HG03135 (cell line): ENCODE data around the gene MMD2.
"Not testable (repeated sequence)": the region's sequence is repeated elsewhere in the genome, so short reads cannot be mapped to it uniquely, and the experiment has no call there.

Source experiments
- ATAC-seq: cut with Tn5 transposase; IDR thresholded peaks from one replicate; pipeline ENCODE4 v1.9.1; 2021; ENCODE audit warnings: mild to moderate bottlenecking, moderate library complexity; ENCODE audit not compliant: unreplicated experiment

MMD2 gene, protein sequence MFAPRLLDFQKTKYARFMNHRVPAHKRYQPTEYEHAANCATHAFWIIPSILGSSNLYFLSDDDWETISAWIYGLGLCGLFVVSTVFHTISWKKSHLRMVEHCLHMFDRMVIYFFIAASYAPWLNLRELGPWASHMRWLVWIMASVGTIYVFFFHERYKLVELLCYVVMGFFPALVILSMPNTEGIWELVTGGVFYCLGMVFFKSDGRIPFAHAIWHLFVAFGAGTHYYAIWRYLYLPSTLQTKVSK

DNA sequence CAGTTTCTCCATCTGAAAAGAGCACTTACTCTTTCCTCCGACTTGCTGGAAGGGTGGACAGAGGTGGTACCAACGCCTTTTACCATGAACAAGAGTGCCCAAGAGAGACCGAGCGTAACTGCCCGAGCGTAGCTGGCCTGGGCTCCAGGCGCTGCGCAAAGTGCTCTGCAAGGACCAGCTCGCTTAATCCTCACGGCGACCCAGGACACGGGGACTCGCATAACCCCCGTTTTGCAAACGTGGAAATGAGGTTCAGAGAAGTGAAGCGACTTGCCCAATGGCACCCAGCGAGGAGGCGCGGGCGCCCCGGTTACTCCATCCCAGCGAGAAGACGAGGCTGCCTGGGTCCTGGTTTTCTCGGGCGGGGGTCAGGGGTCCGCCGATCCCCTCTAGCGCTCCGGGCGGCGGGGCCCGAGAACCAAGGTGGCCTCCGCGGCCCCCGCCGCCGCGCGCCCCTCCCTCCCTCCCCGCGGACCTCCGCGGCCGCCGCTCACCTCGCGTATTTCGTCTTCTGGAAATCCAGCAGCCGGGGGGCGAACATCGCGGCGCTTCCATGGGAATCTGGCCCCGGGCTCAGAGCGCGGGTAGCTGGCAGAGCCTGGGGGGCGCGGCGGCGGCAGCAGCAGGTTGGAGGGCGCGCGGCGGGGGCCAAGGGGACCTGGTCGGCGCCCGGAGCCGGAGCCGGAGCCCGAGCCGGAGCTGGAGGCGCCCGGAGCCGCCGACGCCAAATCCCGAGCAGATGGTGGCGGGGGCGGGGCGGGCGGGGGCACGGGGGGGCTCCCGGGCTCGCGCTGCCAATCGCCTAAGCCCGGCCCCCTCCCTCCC, at the start of gene MMD2:
TSS of gene MMD2 (minus strand) at position 711 of the 825 bp plus-strand sequence. CDS start at position 541, 170 bp downstream.
- ATAC-seq = no peak

DNA sequence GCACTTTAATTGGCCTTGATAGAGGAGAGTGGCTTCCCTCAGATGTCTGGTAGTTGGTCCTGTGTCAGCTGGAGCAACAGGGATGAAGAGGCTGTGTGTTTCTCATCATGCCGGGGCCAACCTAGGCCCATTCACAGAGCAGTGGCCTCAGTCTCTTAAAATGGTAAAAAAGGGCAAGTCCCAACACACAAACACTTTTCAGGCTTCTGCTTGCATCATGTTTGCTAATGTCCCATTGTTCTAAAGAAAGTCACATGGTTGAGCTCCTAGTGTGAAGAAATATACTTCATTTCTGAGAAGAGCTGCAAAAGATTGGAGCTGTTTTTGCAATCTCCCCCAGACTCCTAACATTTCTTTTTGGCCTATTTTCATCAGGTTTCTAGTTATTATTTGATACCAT, 46.1 kb upstream of the MMD2 start:
- no peak for ATAC-seq

DNA sequence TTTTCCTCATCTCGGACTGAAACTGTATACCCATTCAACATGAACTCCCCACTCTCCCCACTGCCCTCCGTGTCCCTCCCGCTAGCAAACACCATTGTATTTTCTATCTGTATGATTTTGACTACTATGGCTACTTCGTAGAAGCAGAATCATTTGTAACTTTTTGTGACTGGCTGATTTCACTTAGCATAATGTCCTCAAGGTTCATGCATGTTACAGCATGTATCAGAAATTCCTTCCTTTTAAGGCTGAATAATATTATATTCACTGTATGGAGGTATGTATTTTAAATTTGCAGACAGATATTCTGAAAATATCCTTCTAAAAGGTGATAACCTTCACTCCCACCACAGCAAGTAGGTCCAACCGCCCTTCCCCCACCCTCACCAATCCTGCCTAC, 42.9 kb upstream of the MMD2 start:
- ATAC-seq = no peak

DNA sequence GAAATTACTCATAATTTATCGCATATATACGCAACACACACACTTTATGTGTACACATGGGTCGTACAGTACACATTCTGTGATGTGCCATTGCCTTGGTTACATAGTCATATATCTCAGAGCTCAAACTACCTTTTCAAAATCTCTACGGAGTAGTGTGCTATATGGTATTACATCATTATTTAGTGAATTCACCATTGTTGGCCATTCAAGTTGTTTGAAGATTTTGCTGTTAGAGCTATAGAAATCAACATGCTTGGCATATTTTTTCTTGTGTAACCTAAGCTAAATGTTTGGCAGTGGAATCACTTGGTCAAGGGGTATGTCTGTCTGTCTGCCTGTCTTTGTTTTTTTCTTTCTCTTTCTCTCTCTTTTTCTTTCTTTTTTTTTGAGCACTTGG, 42.0 kb upstream of the MMD2 start:
- ATAC-seq = no peak

DNA sequence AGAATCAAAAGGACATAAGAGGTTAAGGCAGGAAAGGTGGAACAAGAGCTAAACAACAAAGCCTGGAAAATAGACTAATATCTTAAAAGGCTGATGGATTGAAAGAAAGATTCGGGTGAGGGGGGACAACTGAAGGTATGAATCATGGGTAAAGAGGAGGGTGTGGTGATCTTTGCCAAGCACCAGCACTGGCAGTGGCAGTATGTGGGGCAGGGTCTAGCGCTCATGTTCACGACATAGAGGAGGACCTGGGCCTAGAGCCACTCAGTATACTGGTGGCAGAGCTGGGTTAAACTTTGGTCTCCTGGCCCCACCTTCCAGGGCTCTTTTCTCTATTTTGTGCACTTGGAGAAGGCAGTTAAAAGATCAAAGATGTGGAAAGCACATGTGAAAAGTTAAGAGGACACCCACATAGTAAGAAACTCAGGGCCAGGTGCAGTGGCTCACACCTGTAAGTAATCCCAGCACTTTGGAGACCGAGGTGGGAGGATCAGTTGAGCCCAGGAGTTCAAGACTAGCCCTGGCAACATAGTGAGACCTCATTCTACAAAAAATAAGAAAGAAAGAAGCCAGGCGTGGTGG, 40.5 kb upstream of the MMD2 start:
- ATAC-seq = no peak

DNA sequence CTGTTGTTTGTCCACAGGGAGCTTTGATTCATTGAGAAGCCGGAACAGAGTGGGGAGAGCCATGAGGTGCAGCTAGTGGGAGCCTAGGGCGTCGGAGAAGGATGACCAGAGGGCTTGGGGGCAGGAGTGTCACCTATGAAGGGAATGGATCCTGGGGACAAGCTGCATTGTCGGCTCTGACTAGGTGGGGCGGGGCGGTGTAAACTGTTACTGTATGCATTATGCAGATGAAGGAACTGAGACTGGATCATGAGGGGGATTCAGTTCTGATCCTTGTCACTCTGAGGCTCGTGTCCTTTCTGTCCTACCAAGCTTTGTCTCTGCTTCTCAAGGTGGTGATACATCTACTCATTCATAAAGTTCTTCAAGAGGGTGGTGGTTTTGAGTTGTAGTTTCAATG, 39.9 kb upstream of the MMD2 start:
- ATAC-seq = no peak

DNA sequence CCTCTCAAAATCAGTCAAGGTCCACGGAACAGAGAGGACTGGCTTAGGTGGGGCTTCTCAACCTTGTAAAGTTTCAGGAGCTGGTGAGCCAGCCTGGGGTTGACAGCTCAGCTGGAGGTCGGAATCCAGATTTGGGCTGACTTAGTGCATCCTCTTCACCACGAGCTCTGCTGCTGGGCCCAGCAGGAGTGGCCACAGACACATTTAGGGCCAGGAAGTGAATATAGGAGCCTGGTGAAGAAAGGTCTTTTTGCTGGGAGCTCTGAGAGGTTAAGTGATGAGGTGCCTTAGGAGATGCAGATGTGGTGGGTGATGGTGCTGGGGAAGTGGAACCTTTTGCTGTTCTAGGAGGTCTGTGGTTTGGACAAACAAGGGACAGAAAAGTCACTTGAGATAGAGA, 39.3 kb upstream of the MMD2 start:
- ATAC-seq = no peak

DNA sequence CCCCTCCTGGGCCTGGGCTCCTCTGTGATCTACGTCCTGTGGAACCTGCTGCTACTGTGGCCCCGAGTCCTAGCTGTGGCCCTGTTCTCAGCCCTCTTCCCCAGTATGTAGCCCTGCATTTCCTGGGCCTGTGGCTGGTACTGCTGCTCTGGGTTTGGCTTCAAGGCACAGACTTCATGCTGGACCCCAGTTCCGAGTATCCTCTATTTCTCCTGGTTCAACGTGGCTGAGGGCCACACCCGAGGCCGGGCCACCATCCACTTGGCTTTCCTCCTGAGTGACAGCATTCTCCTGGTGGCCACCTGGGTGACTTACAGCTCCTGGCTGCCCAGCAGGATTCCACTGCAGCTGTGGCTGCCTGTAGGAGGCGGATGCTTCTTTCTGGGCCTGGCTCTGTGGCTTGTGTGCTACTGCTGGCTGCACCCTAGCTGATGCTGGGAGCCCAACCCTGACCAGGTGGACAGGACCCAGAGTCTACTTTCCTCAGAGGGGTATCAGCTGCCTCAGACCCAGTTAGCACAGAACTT, 37.8 kb upstream of the MMD2 start:
- ATAC-seq = no peak

DNA sequence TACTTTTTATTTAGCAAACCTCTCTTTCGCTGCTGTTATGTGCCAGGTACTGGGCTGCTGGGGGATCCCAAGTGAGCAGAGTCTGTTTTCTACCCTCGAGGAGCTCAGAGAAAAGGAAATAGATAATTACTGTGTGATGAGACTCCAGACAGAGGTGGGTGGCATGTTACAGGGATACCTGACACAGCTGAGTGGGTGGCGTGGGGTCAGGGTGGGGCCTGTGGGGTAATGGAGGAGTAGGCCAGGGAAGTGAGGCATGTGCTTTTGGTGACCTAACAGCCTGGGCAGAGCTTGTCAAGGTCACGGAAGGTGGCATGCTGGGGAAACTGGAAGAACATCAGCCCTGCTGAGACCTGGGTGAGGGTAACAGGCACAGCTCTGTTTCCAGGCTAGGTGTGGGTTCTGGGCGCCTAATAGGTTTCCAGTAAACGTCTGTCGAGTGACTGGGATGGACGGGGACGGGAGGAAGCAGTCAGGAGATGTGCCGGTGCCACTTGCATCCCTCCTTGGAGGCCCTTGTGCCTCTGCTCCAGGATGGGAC, 36.5 kb upstream of the MMD2 start:
- no peak for ATAC-seq

DNA sequence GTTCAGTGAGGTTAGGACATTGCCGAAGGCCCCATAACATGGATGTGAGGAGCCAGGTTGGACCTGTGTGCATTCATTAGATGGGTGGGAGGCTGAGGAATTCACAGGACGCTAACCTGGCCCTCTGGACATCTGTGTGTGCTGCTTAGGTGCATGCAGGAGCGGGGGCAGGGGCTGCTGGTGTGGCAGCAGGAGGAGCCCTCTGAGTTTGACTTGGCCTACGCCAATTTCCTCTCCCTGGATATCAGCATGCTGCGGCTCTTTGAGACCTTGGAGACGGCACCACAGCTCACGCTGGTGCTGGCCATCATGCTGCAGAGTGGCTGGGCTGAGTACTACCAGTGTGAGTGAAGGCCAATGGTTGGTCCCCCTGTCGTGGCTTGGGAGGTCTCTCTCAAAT, 34.5 kb upstream of the MMD2 start:
- ATAC-seq = no peak

DNA sequence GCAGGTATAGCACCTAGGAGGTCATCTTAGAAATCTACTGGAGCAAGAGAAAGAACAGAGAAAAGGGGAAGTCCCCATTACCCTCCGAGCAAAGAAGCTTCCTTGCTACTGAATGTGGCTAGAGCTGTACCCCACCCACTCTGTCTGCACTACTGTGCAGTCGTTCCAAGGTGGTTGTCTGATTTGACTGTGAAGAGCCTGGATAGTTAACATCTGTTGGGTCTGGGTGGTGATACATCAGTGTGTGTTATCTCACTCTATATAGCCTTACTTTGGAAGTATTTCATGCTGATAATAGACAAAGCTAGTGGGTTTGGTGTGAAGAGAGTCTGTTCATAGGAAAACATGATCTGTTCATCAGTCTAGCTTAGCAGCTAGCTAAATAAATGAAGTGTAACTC, 23.8 kb upstream of the MMD2 start:
- ATAC-seq = not testable (repeated sequence)

DNA sequence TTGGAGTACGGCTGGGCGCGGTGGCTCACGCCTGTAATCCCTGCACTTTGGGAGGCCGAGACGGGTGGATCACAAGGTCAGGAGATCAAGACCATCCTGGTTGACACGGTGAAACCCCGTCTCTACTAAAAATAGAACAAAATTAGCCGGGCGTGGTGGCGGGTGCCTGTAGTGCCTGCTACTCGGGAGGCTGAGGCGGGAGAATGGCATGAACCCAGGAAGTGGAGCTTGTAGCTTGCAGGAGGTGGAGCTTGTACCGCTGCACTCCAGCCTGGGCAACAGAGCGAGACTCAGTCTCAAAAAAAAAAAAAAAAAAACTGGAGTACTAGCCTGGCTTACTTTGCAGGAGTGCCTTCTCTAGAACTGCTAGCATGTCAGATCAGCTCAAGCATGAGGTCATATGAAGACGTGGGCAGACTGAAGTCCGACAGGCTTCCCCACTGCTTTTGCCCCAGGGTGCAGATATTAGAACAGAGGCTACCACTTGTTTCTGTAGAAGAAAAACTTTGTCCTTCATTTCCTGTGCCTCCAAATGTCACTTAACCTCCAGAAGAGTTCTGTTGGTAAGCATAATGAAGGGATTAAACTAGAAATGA, 22.4 kb upstream of the MMD2 start:
- not testable (repeated sequence) for ATAC-seq

DNA sequence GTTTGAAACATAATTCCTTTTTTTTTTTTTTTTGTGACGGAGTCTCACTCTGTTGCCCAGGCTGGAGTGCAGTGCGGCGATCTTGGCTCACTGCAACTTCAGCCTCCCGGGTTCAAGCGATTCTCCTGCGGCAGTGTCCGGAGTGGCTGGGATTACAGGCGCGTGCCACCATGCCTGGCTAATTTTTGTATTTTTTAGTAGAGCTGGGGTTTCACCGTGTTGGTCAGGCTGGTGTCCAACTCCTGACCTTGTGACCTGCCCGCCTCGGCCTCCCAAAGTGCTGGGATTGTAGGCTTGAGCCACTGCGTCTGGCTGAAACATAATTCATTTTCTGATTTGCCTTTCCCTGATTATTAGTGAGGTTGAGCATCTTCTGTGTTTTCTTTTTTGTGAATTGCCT, 16.6 kb upstream of the MMD2 start:
- ATAC-seq = not testable (repeated sequence)

DNA sequence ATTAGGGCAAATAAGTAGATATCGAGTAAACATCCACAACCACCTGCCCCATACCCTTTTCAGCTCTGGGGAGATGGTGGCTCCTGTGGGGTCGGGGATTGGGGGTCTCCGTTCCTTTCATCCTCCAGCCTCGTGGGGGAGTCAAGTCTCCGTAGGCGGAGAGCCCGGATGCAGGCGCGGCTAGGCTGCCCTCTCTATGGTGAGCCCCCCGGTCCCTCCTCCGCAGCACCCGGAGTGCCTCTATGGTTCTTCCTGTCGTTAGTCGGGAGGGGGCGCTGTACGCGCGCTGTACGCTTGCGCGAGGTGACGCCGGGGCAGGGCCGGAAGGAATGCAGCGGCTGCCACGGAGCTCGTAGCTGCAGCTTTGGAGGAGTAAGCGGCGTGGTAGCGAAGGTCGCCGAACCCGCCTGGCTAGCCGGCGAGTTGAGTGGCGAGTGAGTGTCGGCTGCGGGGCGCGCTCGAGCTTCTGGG, 14.8 kb upstream of the MMD2 start:
- peak; percentile 94 for ATAC-seq

DNA sequence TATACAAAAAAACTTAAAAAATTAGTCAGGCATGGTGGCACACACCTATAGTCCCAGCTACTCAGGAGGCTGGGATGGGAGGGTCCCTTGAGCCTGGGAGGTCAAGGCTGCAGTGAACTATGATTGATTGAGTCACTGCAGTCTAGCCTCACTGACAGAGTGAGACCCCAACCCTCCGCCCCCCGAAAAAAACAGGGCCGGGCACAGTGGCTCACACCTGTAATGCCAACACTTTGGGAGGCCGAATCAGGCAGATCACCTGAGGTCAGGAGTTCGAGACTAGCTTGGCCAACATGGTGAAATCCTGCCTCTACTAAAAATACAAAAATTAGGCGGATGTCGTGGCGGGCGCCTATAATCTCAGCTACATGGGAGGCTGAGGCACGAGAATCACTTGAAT, 13.5 kb upstream of the MMD2 start:
- ATAC-seq = not testable (repeated sequence)

DNA sequence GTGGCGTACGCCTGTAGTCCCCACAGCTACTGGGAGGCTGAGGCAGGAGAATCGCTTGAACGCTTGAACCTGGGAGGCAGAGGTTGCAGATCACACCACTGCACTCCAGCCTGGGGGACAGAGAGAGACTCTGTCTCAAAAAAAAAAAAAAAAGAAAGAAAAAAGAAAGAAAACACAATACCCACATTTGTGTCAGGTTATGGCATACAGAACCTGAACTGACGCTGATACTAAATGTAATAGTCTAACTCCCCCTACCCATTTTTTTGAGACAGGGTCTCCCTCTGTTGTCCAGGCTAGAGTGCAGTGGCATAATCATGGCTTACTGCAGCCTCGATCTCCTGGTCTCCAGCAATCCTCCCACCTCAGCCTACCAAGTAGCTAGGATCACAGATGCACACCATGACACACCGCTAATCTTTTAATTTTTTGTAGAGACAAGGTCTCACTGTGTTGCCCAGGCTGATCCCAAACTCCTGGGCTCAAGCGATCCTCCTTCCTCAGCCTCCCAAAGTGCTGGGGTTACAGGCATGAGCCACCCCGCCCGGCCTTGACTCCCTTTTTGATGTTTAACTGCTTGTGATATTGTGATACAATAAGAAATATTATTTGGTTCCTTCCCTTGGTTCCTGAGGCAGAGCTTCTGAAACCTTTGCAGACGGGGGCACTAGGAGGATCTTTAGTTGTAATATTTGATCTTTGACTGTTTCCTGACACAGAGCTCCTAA, 6.5 kb upstream of the MMD2 start:
- ATAC-seq = no peak

DNA sequence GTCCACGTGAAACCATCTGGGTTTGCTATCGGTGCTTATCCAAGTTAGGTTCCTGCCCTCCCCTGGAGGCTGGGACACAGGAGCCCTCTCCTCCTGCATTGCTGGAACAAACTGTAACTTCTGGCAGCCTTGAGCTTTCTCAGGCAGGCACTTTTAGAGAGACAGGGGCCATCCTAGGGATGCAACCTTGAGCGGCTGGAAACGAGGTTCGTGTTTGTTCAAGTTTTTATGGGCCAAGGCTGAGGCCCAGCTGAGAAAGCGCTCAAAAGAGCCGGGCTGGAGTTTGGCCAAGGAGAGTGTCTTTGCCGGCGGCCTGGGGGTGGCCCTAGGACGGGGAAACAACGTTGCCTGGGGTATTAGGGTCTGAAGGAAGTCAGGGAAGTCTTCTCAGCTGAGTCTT, 5.5 kb upstream of the MMD2 start:
- no peak for ATAC-seq

DNA sequence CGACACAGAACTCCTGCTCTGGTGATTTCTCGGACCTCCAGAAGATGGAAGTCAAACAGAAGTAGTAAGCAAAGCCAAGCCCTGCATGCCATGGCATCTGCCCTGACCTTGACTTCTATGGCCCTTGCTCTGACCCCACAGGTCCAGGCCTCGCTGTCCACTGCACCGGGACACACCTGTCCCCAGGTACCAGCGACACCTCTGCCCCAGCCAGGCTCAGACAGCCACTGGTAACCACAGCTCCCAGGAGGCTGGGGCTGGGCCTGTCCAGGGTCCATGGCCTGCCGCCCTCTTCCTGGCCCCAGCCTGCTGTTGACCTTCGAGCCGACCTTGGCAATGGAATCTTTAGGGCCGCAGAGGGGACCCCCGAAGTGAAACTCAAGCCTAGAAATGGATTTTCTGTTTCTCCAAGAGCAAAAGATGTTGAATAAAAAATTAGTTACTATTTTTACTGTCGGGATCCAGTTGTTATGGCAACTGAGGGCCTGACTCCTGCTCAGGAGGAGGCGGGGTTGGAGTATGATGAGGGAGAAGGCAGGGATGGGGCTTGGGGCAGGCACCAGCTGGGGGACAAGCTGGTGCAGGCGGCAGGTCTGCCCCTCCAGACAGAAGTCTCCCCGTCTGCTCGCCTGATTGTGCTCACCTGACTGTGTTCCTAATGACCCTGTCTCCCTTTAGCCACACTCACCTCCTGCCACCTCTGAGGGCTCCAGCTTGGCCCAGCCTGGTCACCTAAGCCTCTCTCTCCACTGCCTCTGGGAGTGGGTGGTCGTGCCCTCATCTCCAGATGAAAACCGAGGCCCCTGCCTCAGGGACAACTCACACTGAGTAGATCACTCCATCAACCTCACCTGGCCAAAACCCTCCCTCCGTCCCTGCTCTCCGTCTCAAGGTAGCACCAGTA, 4.1 kb upstream of the MMD2 start:
- ATAC-seq = no peak

DNA sequence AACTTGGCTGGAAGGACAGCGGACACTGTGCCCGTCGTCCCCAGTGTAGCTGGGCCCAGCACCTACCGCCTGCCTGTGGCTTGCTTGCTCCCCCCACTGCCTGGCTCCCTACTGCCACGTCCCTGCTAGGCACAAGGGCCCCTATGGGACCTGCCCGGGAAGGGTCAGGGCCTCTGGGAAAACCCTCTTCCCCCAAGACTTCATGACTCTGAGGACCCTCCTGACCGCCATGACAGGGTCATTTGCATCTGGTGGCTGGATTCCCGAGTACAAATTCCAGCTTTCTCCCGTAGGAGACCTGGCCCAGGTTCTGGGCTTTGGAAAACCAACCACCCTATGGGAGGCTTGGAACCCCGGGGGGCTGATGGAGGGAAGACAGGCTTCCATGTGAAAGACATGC, 1.4 kb upstream of the MMD2 start:
- no peak for ATAC-seq
